HG03060 (cell line): ENCODE results near the gene RGS2.

Experiments used
- ATAC-seq: cut with Tn5 transposase; IDR thresholded peaks from one replicate; pipeline ENCODE4 v1.9.1; 2021; ENCODE audit warnings: low read depth, moderate number of reproducible peaks; ENCODE audit not compliant: unreplicated experiment

The RGS2 gene

DNA sequence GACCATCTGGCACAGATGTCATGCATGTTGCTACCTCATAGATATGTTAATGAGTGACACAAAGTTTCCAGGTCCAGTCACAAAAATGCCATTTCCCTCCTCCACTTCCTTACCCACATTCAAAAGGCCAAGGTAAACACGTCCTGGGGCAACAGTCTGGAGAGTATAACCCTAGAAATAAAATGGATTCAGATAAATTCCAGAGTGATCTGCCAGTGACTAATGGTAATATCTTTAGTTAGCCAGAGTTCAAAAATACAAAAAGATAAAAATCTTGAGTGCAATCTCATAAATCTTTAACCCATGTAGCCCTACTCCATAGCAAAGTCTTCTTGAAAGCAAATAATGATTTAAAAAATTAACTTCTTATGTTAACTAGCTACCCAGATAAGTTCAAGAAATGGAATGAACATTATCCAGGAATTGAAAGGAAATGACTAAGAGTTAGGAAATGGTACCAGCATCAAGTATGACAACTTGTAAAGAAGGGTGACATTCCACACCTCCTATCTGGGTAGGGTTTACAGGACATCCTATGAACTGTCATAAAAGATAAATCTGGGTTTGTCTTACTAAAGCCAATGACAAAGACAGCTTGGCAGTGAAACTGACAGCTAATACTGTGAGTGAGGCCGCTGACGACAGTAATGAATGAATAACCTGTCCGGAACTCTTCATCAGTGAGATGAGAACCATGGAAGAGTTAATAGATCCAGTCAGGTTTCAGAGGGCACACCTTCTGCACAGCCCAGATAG, 18.1 kb downstream of the RGS2 start:
- no peak for ATAC-seq

DNA sequence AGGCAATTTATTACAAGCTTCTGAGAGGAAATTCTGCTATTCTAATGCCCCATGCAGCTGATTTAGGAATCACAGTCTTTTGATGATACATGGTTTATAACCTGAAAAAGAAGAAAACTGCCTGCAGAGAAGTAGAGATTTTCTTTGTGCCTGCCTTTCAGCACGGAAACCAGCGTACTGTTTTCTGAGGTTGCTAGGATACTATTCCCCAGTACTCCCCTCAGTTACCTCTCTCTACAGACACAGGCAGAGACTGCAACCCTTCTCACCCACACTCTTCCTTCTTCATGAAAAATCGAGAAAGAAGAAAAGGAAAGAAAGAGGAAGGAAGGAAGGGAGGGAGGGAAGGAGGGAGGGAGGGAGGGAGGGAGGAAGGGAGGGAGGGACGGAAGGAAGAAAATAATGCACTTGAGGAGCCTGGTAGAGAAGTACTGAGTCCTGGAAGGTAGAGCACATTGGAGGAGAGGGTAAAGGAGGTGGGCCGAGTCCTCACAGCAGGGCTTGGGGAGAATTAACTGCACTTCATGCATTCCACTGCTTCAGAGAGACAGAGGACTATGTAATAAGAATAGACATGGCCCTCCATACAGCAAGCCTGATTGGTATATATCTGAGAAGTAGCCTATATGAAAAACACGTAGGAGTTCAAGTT, 21.9 kb downstream of the RGS2 start:
- ATAC-seq, result no peak

DNA sequence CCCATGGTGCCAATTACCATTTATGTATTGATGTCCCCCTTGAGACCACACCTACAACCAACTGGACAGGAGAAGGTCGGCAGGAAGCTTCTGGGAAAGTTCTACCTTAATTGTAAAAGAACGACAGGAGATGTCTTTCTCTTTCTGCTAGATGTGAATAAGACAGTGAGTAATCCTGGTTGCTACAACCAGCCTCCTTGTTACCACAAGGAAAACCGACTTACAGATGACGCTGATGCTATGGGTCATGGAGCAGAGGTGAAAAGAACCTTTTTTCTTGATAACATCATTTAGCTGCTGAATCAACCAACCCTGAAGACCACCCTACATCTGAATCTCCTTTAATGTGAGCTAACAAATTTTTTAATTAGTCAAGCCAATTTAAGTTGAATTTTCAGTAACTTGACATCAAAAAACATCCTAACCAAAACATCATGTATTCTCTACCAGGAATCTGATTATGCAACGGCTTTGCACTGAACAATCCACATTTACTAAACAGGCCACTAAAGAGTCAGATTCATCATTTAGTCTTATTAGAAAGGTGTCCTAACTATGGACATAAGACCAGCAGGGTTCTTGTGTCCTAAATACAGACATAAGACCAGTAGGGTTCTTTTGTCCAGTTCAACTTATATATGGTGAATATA, 23.0 kb downstream of the RGS2 start:
- ATAC-seq, result no peak

DNA sequence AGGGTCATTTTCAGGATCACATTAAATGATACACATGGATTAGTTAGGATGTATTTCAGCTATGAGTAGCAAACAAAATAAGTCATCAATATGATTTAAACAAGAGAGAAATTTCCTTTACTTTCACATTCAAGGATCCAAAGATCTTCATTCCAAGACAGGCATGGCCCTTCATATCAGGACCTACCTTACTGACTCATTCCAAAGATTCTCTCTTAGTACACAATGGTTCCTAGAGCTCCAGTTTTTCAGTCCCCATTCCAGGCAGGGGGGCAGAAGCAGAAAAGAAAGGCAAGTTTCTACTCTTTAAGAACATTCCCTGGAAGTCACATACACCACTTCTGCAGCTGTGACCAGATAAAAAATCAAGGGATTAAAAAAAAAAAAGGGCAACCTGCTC, 23.7 kb downstream of the RGS2 start:
- no peak for ATAC-seq

DNA sequence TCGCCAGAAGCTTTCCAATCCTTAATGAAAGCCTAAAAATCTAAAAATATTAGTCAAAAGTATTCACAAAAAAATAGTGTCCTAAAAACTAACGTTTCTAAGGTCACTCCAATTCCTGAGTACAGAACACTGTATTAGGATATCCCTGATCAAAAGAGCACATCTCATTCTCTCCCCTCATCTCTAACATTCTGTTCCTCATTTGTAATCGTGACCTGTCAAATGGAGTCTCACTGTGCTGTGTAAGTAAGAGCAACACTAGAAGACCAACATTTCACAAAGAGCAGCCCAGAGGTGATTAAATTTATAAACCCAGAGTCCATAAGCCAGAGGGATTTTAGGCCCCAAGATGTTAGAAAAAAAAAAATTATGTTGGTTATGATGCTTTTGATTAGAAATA, 26.3 kb downstream of the RGS2 start:
- ATAC-seq, result no peak

DNA sequence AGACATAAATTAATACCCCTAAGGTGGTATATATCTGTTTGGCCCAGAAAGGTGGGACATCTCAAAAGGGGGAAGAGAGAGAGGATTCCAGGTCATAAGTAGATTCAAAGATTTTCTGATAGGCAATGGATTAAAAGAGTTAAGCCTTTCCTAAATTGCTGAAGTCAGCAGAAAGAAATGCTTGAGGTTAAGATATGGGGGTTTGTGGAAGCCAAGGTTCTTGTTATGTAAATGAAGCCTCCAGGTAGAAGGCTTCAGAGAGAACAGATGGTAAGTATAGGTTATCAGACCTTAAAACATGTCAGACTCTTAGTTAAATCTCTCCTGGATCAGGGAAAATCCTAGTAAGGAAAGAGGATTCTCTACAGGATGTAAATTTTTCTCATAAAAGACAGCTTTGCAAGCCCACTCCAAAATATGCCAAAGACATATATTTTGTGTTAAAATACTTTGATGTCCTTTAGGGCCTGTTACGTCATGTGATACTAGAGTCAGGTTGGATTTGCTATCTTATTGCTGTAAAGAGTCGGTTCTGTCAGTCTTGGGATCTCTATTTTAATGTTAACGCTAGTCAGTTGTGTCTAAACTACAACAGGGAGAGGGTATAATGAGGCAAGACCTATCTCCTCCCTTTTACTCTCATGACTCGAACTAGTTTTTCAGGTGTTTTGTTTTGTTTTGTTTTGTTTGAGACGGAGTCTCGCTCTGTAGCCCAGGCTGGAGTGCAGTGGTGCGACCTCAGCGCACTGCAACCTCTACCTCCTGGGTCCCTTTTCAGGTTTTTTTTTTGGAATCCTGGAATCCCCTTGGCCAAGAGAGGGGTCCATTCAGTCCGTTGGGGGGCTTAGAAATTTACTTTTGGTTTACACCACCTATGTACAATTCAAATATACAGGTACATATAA, 30.6 kb downstream of the RGS2 start:
- no peak for ATAC-seq

DNA sequence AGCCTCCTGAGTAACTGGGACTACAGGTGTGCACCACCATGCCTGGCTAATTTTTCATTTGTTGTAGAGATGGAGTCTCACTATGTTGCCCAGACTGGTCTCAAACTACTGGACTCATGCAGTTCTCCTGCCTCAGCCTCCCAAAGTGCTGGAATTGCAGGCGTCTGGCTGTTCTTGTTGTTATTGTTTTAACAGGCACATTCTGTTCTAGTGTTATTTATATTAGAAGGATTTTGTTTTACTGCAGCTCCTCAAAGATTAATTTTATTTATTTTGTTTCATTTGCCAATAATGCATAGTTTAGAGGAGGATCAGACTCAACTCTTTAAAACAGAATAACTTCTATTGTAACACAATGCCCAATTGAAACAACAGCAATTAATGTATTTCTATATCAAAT, 35.5 kb downstream of the RGS2 start:
- no peak for ATAC-seq

DNA sequence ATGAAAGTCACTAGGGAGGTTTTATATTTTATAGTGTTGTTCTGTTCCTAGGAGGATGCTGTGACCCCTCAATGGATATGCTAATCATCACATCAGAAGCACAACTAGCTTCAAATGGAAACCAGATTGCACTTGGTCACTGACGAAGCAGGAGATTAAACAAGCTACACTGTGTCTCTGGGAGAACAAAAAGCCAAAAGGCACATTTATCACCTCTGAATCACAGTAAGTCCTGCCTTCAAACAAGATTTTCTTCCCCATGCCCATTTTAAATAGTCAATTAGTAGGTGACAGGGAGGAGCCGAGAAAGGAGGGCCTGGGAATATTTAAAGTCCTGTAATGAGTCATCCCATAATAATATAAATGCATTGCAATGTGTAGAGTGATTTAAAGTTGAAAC, 38.1 kb downstream of the RGS2 start:
- no peak for ATAC-seq

DNA sequence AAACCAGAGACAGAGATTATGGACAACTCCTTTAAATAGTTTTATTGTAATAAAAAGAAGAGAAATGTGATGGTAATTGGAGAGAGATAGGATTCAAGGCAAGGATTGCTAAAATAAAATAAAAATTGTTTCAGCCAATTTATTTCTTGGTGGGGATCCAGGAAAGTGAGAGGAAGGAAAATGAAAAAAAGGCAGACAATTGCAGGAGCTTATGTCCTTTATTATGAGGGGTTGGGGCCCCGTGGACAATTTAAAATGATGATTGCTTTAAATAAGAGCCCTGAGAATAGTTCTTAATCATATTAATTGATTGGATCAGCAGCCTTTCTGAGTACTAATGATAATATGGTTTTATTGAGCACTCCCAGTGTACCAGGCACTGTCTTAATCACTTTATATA, 40.2 kb downstream of the RGS2 start:
- no peak for ATAC-seq

DNA sequence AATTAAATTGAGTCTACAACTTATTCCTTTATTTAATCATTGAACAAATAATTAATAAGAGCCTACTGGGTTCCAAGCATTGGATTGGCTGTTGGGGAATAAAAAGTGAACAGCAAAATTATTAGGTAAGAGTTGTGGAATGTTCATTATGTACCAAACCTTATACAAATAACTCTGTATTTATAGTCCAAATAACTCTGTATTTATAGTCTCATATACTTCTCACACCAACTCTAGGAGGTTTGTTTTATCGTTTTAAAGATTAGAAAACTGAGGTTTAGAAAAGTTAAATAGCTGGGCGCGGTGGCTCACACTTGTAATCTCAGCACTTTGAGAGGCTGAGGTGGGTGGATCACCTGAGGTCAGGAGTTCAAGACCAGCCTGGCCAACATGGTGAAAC, 40.6 kb downstream of the RGS2 start:
- no peak for ATAC-seq

DNA sequence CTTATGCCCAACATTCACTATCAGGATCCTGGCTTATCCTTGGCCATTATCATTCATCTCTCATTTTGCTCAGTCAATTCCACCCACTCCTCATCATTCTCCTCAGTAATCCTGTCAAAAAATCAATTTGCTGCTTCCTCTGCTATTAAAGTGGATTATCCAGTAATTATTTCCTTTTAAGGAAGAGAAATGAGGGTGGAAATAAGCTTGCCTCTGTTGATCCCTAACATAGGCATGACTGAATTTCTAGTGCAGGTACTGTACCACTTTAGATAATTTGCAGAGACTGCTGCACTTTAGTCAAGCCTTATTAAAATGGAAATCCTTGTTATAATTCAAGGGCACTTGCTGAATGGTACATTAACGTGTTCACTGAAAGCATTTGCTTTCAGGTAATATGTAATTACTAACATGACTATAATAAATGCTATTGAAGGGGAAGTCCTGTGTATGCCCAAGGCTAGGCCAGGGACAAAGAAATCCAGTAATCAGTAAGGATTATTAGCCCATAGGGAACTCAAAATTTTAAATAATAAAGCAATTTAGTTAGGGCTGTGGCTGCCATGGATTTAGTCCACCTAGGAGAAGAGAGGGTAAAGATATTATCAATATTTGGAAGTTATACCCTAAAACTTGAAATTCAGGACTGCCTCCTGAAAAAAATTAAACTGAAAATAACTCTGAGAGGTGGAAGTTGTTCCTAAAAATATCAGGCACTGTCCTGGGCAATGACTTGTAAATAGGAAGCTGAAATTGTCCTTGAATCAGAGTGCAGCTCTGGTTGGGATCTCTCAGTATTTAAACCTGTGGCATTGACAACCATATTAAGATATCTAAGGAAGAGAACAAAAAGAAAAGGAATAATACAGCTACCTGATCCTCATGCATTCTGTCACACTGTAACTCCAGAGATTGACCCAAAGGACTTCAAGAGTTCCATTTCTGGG, 43.4 kb downstream of the RGS2 start:
- no peak for ATAC-seq

DNA sequence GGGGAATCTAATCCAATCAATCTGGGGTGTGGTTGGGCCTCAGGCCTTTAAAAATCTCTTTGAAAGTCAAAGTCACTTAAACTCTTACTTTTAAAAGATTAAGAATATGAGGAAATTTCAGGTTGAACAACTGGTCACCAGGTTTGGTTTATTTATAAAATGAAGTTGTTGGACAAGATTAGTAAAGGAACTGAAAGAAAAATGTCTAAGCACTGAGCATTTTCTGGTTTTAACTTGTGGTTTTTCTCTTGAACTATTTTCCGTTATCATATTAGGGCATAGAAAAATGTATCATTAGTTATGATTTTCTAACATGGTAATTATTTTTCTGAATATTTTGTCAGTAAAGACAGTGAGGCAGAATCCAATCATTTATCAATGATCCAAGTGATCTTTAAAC, 49.6 kb downstream of the RGS2 start:
- no peak for ATAC-seq

DNA sequence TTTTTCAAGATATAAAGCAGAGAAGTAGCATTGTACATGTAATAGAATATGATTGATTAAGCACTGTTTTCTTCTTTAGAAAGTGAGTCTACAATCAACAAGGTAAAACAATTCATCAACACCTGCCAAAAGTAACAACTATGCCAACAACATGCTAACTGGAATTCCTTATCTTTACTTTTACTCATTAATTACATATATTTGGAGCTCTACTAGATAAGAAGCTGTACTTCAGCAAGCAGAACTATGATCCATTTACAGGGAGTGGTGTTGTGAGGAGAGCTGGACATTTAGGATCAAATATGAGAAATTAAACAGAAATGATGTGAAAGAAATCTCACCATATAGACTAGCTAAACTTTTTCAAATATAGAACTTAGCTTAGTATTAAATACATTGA, 51.0 kb downstream of the RGS2 start:
- no peak for ATAC-seq

DNA sequence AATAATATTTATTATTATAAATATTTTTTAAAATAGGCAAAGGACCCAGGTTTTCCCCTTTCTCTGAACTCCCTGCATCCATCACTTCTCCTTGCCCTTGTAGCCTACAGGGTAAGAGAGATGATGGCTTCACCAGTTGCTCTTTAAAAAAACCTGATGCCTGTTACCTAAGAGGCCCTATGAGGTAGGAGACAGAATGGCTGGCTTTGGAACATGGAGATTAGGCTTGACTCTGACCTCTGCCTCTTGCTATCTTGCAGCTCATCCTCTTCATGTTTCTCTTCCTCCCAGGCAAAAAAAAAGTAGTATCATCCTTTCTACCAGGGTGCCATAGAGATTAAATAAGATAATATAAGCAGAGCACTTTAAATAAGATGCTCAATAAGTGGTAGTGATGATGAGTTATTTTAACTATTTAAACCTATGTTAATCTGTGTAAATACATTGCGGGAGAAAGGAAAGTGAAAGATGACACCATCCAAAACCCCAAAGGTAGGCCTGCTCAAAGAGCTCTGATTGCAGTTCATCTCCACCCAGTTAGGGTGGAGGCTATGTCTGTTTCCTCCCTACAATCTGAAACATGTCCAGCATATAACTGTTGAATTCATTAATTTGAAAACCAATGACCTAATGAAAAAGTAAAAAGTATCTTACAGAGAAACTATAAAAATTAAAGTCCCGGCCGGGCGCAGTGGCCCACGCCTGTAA, 51.8 kb downstream of the RGS2 start:
- no peak for ATAC-seq

DNA sequence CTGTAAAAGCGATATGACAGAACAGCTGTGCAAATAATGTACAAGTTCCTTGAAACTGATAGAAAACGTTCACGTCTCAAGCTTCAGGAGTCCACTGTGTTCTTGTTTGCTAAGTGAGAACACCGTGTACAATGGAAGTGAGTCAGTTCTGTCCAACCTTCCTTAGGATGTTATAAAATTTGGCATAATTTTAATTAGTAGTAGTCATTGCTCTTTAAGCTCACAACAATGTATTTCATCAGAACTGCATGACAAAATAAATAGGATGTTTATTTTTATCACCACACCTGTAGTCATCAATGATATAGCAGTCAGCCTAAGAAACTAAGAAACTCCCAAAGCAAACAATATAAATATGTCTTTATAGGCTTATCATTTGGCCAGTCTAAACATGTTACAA, 53.0 kb downstream of the RGS2 start:
- no peak for ATAC-seq
